Neural progenitor cell (in vitro differentiated cells): ENCODE data around the gene PAK1. TPM values are rescaled to one million over a fixed set of nuclear protein-coding genes. Genes with fewer than 3 reads are reported as not detected.

Experiments used
- DNase-seq: peaks from one replicate; pipeline ENCODE4 v3.0.0-alpha.2; 2016; ENCODE audit warnings: low spot score
- H2AFZ ChIP-seq: fragments of 200-600 bp; sonication (generic); replicated peaks from 2 replicates; pipeline ENCODE4 v1.6.1; 2016; ENCODE audit warnings: antibody characterized with exemption
- H3F3A ChIP-seq: fragments of 200-600 bp; sonication (generic); 2 replicates; pipeline ENCODE4 v1.6.1; 2016; ENCODE audit warnings: antibody characterized with exemption, low read depth
- H3K27ac ChIP-seq: fragments of 200-600 bp; sonication (generic); 2 replicates; pipeline ENCODE4 v1.5.1; 2016; ENCODE audit warnings: mild to moderate bottlenecking
- H3K27me3 ChIP-seq: fragments of 200-600 bp; sonication (generic); 2 replicates; pipeline ENCODE4 v1.6.1; 2016; ENCODE audit warnings: mild to moderate bottlenecking, moderate library complexity
- H3K36me3 ChIP-seq: fragments of 200-600 bp; sonication (generic); 2 replicates; pipeline ENCODE4 v1.5.1; 2016
- H3K4me1 ChIP-seq: fragments of 200-600 bp; sonication (generic); 2 replicates; pipeline ENCODE4 v1.6.1; 2016; ENCODE audit warnings: mixed run types
- H3K4me2 ChIP-seq: fragments of 200-600 bp; sonication (generic); 2 replicates; pipeline ENCODE4 v1.6.1; 2016
- H3K4me3 ChIP-seq: fragments of 200-600 bp; sonication (generic); 2 replicates; pipeline ENCODE4 v1.5.1; 2016
- H3K79me2 ChIP-seq: fragments of 200-600 bp; sonication (generic); 2 replicates; pipeline ENCODE4 v1.6.1; 2016; ENCODE audit warnings: low read depth
- H3K9ac ChIP-seq: fragments of 200-600 bp; sonication (generic); 2 replicates; pipeline ENCODE4 v1.6.1; 2016
- H3K9me3 ChIP-seq: fragments of 200-600 bp; sonication (generic); 2 replicates; pipeline ENCODE4 v1.5.1; 2016; ENCODE audit warnings: low read depth
- H4K20me1 ChIP-seq: fragments of 200-600 bp; sonication (generic); 2 replicates; pipeline ENCODE4 v1.6.1; 2016; ENCODE audit warnings: low read depth
- H3K27ac Mint-ChIP-seq: 3 replicates; pipeline ENCODE4 v1.8.0; 2021; ENCODE audit warnings: mixed read lengths
- H3K27me3 Mint-ChIP-seq: 2 replicates; pipeline ENCODE4 v1.8.0; 2022; ENCODE audit warnings: low read depth, mild to moderate bottlenecking, inconsistent platforms, moderate library complexity, mixed read lengths; ENCODE audit not compliant: insufficient read depth
- H3K36me3 Mint-ChIP-seq: 3 replicates; pipeline ENCODE4 v1.8.0; 2021; ENCODE audit warnings: mixed read lengths
- H3K4me1 Mint-ChIP-seq: 3 replicates; pipeline ENCODE4 v1.8.0; 2021; ENCODE audit warnings: mixed read lengths
- H3K4me3 Mint-ChIP-seq: 3 replicates; pipeline ENCODE4 v1.8.0; 2021; ENCODE audit warnings: mild to moderate bottlenecking, moderate library complexity, mixed read lengths
- H3K9me3 Mint-ChIP-seq: 3 replicates; pipeline ENCODE4 v1.8.0; 2020; ENCODE audit warnings: mixed read lengths
- EZH2 ChIP-seq: fragments of 200-600 bp; sonication (generic); IDR thresholded peaks from 2 replicates; pipeline ENCODE4 v1.6.1; 2017; ENCODE audit warnings: antibody characterized with exemption, mild to moderate bottlenecking, moderate library complexity
- EZH2phosphoT487 ChIP-seq: fragments of 200-600 bp; sonication (generic); IDR thresholded peaks from 2 replicates; pipeline ENCODE4 v1.6.1; 2017; ENCODE audit warnings: antibody characterized with exemption
- total RNA-seq: library from RNA; depleted of rRNA; stranded (reverse); fragments of >200 nt; gene quantifications from 2 replicates; pipeline ENCODE4 v1.2.3, GENCODE V29; 2015; ENCODE audit warnings: low replicate concordance
- TF ChIP-seq, protein P1 (sequence below): fragments of 200-600 bp; sonication (generic); IDR thresholded peaks from 2 replicates; pipeline ENCODE4 v1.5.1; 2017; ENCODE audit warnings: antibody characterized with exemption, mild to moderate bottlenecking

Gene PAK1
- total RNA-seq, 1 donor from 2014 or later = 52.1 TPM

DNA sequence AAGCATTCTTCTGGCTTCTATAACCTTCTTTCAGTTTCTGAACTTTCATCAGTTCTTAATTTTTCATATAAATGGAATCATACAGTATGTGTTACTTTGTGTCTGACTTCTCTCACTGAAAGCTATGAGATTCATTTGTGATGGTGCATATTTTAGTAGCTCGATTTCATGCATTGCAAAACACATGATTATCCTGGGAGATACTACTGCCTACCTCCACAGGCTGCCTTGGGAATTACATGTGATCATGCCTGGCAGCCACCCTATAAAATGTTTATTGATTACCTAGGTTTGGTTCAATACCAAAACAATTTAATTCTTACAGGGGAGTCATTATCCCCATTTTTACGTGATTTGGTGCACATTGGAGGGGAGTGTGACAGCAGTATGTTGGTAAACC, 34.1 kb upstream of the PAK1 start:
- Histone ChIP-seq H3K4me1 (no peaks in the 10 kb centered on the region), H3K79me2 (no peaks in the 10 kb centered on the region), H3K27ac (no peak overlapping the region), H4K20me1 (no peaks in the 10 kb centered on the region), H3K9me3 (no peaks in the 10 kb centered on the region), H2AFZ (no peak overlapping the region), H3K4me2 (no peak overlapping the region), H3K36me3 (no peaks in the 10 kb centered on the region), H3F3A (no peaks in the 10 kb centered on the region), H3K4me3 (no peak overlapping the region), H3K27me3 (no peaks in the 10 kb centered on the region), H3K9ac (no peak overlapping the region)
- no peak overlapping the region for H3K27ac Mint-ChIP-seq
- no peak for DNase-seq
- H3K27me3 Mint-ChIP-seq = peaks cover 2% of the 10 kb centered on the region
- no peaks in the 10 kb centered on the region for H3K36me3 Mint-ChIP-seq
- H3K4me1 Mint-ChIP-seq = peaks cover 6% of the 10 kb centered on the region
- TF ChIP-seq, protein P1, sequence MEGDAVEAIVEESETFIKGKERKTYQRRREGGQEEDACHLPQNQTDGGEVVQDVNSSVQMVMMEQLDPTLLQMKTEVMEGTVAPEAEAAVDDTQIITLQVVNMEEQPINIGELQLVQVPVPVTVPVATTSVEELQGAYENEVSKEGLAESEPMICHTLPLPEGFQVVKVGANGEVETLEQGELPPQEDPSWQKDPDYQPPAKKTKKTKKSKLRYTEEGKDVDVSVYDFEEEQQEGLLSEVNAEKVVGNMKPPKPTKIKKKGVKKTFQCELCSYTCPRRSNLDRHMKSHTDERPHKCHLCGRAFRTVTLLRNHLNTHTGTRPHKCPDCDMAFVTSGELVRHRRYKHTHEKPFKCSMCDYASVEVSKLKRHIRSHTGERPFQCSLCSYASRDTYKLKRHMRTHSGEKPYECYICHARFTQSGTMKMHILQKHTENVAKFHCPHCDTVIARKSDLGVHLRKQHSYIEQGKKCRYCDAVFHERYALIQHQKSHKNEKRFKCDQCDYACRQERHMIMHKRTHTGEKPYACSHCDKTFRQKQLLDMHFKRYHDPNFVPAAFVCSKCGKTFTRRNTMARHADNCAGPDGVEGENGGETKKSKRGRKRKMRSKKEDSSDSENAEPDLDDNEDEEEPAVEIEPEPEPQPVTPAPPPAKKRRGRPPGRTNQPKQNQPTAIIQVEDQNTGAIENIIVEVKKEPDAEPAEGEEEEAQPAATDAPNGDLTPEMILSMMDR = no peak
- no peak for TF ChIP-seq EZH2phosphoT487
- no peak for TF ChIP-seq EZH2
- no peaks in the 10 kb centered on the region for H3K9me3 Mint-ChIP-seq
- H3K4me3 Mint-ChIP-seq = no peak overlapping the region

DNA sequence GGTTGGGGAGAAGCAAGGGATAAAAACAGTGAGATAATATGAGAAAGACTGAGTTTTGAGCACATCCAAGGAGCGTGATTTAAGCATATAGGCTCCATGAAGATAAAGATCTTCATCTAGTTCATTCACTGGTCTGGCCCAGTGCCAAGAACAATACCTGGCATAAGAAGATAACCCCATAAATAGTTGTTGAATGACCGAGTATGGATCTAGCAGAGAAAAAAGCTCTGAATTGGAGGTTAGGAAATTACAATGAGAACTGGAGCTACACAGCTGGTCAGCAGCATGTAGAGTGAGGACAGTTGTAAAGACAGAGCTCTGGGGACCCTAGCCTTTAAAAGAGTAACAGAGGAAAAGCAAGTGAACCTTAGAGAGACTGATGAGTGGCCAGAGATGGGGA, 33.0 kb upstream of the PAK1 start:
- Histone ChIP-seq H2AFZ (no peak overlapping the region), H3K4me3 (no peak overlapping the region), H3K9me3 (no peaks in the 10 kb centered on the region), H3K27me3 (no peaks in the 10 kb centered on the region), H3K4me1 (no peaks in the 10 kb centered on the region), H3K27ac (no peak overlapping the region), H4K20me1 (no peaks in the 10 kb centered on the region), H3K79me2 (no peaks in the 10 kb centered on the region), H3K4me2 (no peak overlapping the region), H3K36me3 (no peaks in the 10 kb centered on the region), H3F3A (no peaks in the 10 kb centered on the region), H3K9ac (no peak overlapping the region)
- no peaks in the 10 kb centered on the region for H3K36me3 Mint-ChIP-seq
- no peak for DNase-seq
- H3K4me3 Mint-ChIP-seq = no peak overlapping the region
- H3K27ac Mint-ChIP-seq = no peak overlapping the region
- H3K9me3 Mint-ChIP-seq = no peaks in the 10 kb centered on the region
- no peak for TF ChIP-seq EZH2
- no peak for TF ChIP-seq EZH2phosphoT487
- TF ChIP-seq, protein P1 = no peak
- peaks cover 2% of the 10 kb centered on the region for H3K4me1 Mint-ChIP-seq
- peaks cover 3% of the 10 kb centered on the region for H3K27me3 Mint-ChIP-seq

DNA sequence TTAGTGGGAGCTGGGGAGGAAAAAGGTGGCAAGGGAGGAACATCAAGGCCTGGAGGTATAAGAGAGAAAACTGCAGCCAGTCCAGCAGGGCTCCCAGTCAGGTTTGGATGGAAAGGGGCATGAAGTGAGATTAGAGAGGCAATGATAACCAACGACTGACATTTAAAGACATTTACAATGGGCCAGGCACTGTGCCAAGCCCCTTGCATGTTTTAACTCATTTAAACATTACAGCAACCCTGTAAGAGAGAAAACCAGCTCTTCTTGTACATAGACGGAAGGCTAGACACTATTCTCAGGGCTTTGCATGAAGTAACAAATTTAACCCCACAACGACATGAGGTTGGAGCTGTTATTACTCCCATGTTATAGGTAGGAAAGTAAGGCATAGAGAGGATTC, 32.1 kb upstream of the PAK1 start:
- Histone ChIP-seq H3K4me3 (no peak overlapping the region), H3K4me1 (no peaks in the 10 kb centered on the region), H3K27me3 (no peaks in the 10 kb centered on the region), H3F3A (no peaks in the 10 kb centered on the region), H4K20me1 (no peaks in the 10 kb centered on the region), H3K9me3 (no peaks in the 10 kb centered on the region), H3K36me3 (no peaks in the 10 kb centered on the region), H3K4me2 (no peak overlapping the region), H3K27ac (no peak overlapping the region), H3K9ac (no peak overlapping the region), H3K79me2 (no peaks in the 10 kb centered on the region), H2AFZ (no peak overlapping the region)
- H3K4me1 Mint-ChIP-seq = no peaks in the 10 kb centered on the region
- no peak for DNase-seq
- no peaks in the 10 kb centered on the region for H3K9me3 Mint-ChIP-seq
- H3K4me3 Mint-ChIP-seq = no peak overlapping the region
- H3K36me3 Mint-ChIP-seq = no peaks in the 10 kb centered on the region
- peaks cover 3% of the 10 kb centered on the region for H3K27me3 Mint-ChIP-seq
- no peak overlapping the region for H3K27ac Mint-ChIP-seq
- TF ChIP-seq, protein P1 = no peak
- TF ChIP-seq EZH2phosphoT487 = no peak
- TF ChIP-seq EZH2 = no peak

DNA sequence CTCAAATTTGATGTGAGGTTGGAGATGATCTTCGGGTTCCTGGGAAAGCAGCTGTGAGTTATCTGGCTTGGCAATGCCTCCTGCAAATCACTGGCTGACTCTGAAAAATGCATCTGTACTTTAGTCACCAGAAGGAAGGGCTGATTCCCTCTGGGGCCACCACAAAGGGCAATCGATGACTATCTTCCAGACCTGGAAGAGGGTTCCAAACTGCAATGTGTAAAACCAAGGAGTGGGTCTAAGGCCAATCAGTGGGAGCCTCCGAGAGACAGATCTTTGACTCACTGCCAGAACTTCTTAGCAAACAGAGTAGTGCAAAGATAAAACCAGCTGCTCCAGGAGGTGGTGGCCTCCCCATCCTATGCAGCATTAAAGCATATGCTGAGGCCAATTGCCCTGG, 29.1 kb upstream of the PAK1 start:
- Histone ChIP-seq H3K9me3 (no peaks in the 10 kb centered on the region), H3K9ac (no peak overlapping the region), H3K4me2 (no peak overlapping the region), H3K4me1 (no peaks in the 10 kb centered on the region), H3K27me3 (no peaks in the 10 kb centered on the region), H4K20me1 (no peaks in the 10 kb centered on the region), H3K27ac (no peak overlapping the region), H2AFZ (no peak overlapping the region), H3K36me3 (no peaks in the 10 kb centered on the region), H3F3A (no peaks in the 10 kb centered on the region), H3K4me3 (no peak overlapping the region), H3K79me2 (no peaks in the 10 kb centered on the region)
- Mint-ChIP-seq H3K27ac (no peak overlapping the region), H3K9me3 (no peaks in the 10 kb centered on the region), H3K36me3 (no peaks in the 10 kb centered on the region), H3K4me1 (peaks cover 3% of the 10 kb centered on the region), H3K27me3 (peaks cover 3% of the 10 kb centered on the region), H3K4me3 (no peak overlapping the region)
- no peak for DNase-seq
- TF ChIP-seq EZH2 (no peak), EZH2phosphoT487 (no peak)
- TF ChIP-seq, protein P1 = no peak
